AG10803 (cell line): ENCODE results near the gene MMP25.

Source experiments
- DNase-seq: peaks from one replicate; pipeline ENCODE4 v3.0.0; 2010; ENCODE audit warnings: low read depth
- H3K4me3 ChIP-seq: 2 replicates; pipeline ENCODE4 v1.5.1; 2011; ENCODE audit warnings: mild to moderate bottlenecking, low read length, control low read depth
- TF ChIP-seq, protein P1 (sequence below): conservative IDR thresholded peaks from 2 replicates; pipeline ENCODE4 v1.5.1; 2011; ENCODE audit warnings: mild to moderate bottlenecking, low read length, control low read depth, inconsistent platforms

Gene MMP25, protein sequence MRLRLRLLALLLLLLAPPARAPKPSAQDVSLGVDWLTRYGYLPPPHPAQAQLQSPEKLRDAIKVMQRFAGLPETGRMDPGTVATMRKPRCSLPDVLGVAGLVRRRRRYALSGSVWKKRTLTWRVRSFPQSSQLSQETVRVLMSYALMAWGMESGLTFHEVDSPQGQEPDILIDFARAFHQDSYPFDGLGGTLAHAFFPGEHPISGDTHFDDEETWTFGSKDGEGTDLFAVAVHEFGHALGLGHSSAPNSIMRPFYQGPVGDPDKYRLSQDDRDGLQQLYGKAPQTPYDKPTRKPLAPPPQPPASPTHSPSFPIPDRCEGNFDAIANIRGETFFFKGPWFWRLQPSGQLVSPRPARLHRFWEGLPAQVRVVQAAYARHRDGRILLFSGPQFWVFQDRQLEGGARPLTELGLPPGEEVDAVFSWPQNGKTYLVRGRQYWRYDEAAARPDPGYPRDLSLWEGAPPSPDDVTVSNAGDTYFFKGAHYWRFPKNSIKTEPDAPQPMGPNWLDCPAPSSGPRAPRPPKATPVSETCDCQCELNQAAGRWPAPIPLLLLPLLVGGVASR

DNA sequence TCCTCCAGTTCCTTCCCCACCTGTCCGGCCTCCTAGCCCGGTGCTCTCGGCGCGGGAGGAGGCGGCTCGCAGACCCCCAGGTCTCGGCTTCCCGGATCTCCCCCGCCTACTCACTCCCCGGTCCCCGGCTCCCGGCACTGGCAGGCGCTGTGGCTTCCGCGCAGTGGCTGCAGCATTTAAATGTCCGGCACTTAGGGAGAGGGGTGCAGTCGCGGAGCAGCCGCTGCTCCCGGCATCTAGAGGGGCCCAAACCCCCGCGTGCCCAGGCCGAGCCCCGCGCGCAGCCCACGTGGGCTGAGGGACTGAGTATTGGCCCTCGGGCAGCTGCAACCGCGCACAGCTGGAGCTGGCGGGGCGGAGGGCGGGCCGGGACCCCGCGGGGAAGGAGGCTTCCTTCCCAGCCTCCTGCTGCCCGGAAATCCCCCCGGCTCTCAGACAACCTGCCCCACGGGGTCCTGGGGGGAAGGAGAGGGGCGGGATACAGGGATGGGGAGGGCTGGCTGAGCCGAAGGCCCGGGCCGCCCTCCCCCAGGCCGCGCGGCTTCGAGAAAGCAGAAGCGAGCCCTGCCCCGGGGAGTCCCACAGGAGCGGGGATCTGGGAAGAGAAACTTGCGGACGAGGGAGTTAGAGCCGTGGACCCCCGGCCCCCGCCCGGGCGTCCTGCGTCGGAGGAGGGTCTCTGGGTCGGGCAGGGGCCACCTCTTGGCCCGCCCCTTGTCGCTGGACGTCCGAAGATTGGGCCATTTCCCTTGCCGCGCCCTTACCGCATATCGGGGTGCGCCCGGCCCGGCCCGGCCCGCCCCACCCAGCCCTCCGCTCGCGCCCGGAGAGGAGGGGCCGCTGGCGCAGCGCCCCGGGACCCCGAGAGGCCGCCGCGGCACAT is at the start of gene MMP25:
Gene MMP25, plus strand, starts transcription at position 804 of the 883 bp plus-strand sequence. CDS start 357 bp downstream, outside the sequence.
- no peak for DNase-seq
- TF ChIP-seq, protein P1, sequence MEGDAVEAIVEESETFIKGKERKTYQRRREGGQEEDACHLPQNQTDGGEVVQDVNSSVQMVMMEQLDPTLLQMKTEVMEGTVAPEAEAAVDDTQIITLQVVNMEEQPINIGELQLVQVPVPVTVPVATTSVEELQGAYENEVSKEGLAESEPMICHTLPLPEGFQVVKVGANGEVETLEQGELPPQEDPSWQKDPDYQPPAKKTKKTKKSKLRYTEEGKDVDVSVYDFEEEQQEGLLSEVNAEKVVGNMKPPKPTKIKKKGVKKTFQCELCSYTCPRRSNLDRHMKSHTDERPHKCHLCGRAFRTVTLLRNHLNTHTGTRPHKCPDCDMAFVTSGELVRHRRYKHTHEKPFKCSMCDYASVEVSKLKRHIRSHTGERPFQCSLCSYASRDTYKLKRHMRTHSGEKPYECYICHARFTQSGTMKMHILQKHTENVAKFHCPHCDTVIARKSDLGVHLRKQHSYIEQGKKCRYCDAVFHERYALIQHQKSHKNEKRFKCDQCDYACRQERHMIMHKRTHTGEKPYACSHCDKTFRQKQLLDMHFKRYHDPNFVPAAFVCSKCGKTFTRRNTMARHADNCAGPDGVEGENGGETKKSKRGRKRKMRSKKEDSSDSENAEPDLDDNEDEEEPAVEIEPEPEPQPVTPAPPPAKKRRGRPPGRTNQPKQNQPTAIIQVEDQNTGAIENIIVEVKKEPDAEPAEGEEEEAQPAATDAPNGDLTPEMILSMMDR = no peak

DNA sequence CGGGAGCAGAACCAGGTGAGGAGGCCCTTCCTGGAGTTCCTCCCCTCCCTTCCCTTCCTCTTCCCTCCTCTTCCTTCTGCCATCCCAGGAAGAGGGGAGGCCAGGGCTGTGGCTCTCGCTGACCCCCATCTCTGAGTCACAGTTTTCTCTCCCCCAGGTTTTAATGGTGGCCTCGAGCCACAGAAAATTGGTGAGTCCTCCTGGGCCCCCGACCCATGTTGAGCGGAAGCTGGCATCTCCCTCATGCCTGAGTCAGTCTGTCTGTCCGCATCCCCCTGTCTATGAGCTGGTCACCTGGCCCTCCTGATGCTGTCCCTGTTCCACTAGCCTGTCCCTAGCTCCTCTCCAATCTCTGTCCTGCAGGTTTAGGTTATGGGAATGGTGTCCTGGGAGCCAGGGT is 46.4 kb upstream of the MMP25 start:
- DNase-seq = no peak

More for the DNA sequence above, at the start of gene MMP25:
- H3K4me3 ChIP-seq = peak within 1 kb of the TSS; percentile 43

DNA sequence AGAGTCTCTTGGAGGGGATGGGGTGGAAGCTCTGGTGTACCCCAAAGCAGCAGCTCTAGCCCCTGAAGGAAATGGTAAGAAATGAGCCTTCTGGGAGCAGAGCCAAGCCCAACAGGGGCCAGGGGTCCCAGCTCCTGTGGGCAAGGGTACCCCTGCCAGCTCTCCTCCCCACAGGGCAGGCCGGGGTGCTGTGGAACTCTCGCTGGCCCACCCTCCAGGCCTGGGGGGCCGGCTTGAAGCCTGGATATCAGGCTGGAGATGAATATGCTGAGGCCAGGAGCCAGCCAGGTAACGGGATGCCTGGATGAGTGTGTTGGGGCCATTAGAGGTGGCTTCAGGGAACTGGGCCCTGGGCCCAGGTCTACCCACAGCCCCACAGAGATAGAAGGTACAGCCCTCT is 45.8 kb upstream of the MMP25 start:
- TF ChIP-seq, protein P1 = no peak
- H3K4me3 ChIP-seq = no peak overlapping the region
- DNase-seq = no peak

More for the DNA sequence above, 46.4 kb upstream of the MMP25 start:
- H3K4me3 ChIP-seq = no peak overlapping the region
- TF ChIP-seq, protein P1 = no peak

DNA sequence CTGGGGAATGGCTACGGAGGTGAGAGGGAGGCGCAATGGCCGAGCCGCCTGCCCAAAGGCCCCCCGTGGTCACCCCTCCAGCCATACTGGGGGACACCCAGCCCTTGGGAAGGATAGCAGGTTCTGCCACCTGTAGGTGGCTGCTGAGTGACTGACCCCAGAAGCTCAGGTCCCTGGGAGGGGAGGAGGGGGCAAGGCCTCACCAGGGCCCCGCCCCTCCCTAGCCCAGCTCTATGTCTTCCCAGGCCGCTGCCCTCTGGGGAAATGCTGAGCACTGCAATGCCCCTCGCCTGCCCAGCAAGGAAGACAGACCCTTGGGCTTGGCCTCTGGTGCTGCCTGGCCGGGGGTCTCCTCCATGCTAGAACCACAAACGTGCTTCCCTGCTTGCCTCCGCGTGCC is 45.0 kb upstream of the MMP25 start:
- no peak overlapping the region for H3K4me3 ChIP-seq
- TF ChIP-seq, protein P1 = no peak
- no peak for DNase-seq

DNA sequence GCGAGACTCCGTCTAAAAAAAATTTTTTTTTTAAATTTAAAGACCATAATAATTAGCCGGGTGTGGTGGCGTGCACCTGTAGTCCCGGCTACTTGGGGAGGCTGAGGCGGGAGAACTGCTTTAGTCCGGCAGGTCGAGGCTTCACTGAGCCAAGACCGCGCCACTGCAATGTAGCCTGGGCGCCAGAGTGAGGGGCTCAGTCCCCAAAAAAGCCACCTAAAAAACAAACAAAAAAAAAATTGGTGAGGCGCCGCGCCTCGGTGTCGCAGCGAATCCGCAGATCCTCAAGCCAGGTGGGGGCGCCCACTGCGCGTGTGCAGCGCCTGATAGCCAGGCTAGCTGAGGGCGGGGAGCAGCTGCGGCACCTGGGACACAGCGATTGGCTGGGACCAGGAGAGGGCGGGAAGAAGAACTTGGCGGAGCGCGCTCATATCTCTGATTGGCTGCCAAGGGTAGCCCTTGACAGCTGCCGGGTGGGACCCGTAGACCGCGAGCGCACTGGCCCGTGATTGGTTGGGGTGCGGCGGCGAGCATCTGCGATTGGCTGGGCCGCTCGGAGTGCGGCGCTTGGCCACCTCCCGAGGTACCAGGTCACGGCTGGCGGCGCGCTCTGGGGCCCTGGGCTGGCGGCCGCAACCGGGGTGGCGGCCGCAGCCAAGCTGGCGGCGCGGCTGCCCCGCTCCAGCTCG is 42.6 kb upstream of the MMP25 start:
- H3K4me3 ChIP-seq = no peak overlapping the region
- TF ChIP-seq, protein P1 = peak; percentile 39
- DNase-seq = peak; percentile 98

DNA sequence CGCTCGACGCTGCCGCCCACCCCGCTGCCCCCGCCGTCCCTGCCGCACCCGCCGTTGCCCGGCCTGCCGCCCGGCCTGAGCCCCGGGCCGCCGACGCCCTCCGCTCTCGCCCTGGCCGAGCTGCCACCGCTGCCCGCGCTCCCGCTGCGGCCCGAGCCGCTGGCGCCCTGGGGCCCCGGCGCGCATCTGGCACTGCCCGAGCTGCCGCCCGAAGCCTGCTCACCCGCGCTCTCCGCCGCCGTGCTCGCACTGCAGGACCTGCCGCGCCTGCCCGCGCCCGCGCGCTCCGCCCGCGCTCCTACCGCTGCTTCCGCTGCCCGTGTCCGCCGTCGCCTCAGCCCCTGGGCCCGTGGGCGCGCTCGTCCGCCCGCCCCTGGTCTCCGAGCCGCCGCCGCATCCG is 42.0 kb upstream of the MMP25 start:
- TF ChIP-seq, protein P1 = no peak
- H3K4me3 ChIP-seq = no peak overlapping the region
- no peak for DNase-seq
